ENCODE results near the gene ZMYND19. TPM values are rescaled to one million over a fixed set of nuclear protein-coding genes. Genes with fewer than 3 reads are reported as not detected.

ZMYND19 gene
- total RNA-seq, 2 experiments from 2014 or later: 45.9 to 46.5 TPM

DNA sequence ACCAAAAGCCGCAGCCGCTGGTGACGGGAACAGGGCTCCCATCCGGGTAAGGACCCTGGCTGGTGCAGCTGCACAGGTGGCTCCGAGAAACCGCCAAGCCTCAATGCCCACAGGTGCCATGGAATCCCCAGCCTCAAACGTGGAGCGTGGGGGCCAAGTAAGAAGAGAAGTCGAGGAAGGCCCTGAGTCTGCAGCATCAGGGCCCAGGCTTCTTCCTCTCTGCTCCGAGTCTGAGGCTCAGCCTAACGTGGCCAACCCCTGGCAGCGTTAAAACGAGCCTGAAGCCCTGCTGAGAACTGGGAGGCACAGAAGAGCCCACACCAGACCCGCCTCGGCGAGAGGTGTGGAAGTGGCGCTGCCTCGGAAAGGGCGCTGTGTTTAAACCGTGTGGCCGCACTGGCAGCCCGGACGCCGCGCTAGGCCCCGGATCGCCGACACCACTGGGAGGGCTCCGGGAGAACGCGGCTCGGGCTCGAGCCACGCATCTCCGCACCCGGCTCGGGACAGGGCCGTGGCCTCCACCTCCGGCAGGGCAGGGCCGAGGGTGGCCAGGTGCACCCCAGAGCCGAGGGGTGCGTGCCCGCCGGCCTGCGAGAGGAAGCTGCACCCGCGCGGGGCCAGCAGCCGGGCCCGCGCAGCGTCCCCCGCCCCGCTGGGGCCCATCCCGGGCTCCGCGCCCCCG lies 730 bp downstream of the ZMYND19 start:
- H3K4me3 Mint-ChIP-seq: peak overlapping the region; percentile 84
- H3K27me3 Mint-ChIP-seq: no peaks in the 10 kb centered on the region
- peaks cover 24% of the 10 kb centered on the region for H3K36me3 Mint-ChIP-seq (ENCODE audit: low read depth)
- ChIA-PET CTCF (interaction anchor here (1.3 to 2.6 kb wide), 4 partner anchors 9 to 32 kb away, joined by 3 to 20 read pairs (median 9); partner anchors contain the start of gene DPH7), POLR2A (interaction anchor here (0.9 to 5.0 kb wide), 2 partner anchors 10 to 37 kb away, joined by 3 to 33 read pairs; partner anchors contain the start of gene DPH7)
- TF ChIP-seq, protein P1, sequence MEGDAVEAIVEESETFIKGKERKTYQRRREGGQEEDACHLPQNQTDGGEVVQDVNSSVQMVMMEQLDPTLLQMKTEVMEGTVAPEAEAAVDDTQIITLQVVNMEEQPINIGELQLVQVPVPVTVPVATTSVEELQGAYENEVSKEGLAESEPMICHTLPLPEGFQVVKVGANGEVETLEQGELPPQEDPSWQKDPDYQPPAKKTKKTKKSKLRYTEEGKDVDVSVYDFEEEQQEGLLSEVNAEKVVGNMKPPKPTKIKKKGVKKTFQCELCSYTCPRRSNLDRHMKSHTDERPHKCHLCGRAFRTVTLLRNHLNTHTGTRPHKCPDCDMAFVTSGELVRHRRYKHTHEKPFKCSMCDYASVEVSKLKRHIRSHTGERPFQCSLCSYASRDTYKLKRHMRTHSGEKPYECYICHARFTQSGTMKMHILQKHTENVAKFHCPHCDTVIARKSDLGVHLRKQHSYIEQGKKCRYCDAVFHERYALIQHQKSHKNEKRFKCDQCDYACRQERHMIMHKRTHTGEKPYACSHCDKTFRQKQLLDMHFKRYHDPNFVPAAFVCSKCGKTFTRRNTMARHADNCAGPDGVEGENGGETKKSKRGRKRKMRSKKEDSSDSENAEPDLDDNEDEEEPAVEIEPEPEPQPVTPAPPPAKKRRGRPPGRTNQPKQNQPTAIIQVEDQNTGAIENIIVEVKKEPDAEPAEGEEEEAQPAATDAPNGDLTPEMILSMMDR (IDR thresholded peaks at IDR 0.05): no peak
- peaks cover 25% of the 10 kb centered on the region for H3K4me1 Mint-ChIP-seq (ENCODE audit: low read depth)
- intact Hi-C loops (cut with micrococcal nuclease): no loop called here
- peak; percentile 26 for DNase-seq
- ATAC-seq: peak; percentile 2
- no peak overlapping the region for H3K27ac Mint-ChIP-seq
- no peaks in the 10 kb centered on the region for H3K9me3 Mint-ChIP-seq

DNA sequence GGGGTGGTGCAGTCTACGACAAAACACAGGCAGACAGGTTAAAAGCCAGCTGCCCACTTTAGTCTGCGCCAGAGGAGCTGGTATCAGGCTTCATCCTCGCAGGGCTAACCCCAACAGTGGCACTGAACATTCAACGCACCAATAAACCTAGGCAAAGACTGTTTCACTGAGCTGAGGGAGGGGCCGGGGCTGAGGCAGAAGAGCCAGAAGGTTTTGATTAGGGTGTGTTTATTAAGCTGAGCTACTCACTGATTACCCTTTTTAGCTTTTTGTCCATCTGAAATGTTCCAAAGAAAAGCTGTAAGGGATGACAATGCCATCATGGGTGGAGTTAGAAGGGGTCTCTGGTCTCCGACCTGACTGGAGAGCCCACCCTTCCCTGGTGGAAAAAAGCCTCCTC lies 1.4 kb downstream of the ZMYND19 start:
- POLR2A ChIA-PET: interaction anchor here (0.9 to 5.0 kb wide), 5 partner anchors 9 to 38 kb away, joined by 3 to 33 read pairs (median 4); partner anchors contain the start of genes DPH7, EHMT1 and MRPL41
- intact Hi-C loops (cut with micrococcal nuclease): no loop called here
- no peak for ATAC-seq
- Mint-ChIP-seq H3K27ac (no peak overlapping the region), H3K4me3 (peak overlapping the region; percentile 84), H3K4me1 (ENCODE audit: low read depth) (peaks cover 26% of the 10 kb centered on the region), H3K36me3 (ENCODE audit: low read depth) (peaks cover 25% of the 10 kb centered on the region), H3K9me3 (no peaks in the 10 kb centered on the region), H3K27me3 (no peaks in the 10 kb centered on the region)
- no peak for DNase-seq
- CTCF ChIA-PET: interaction anchor here (1.3 to 2.6 kb wide), 3 partner anchors 10 to 31 kb away, joined by 3 to 20 read pairs (median 13); partner anchors contain the start of gene DPH7
- TF ChIP-seq, protein P1 (IDR thresholded peaks at IDR 0.05): no peak

DNA sequence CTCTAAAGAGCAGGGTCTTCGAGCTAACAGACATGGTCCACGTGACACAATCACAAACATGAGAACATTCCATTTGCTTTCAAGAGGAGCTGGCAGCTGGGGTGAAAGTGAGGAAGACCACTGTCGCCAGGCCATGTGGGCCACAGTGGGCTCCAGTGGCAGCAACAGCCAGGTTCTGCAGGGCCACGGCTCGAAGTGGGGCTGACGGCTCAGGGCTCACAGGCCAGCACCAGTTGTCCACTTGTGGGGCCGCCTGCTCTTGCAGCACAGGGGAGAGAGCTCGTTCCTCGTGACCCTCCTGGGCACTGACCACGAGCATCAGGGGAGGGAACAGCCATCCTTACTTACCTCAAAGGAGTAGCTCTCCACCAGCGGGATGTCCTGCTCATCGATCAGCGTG lies 2.0 kb downstream of the ZMYND19 start:
- DNase-seq: no peak
- H3K4me3 Mint-ChIP-seq: peak overlapping the region; percentile 84
- ATAC-seq: no peak
- no peak overlapping the region for H3K27ac Mint-ChIP-seq
- H3K4me1 Mint-ChIP-seq (ENCODE audit: low read depth): peaks cover 26% of the 10 kb centered on the region
- intact Hi-C loops (cut with micrococcal nuclease): no loop called here
- no peaks in the 10 kb centered on the region for H3K27me3 Mint-ChIP-seq
- H3K9me3 Mint-ChIP-seq: no peaks in the 10 kb centered on the region
- peaks cover 25% of the 10 kb centered on the region for H3K36me3 Mint-ChIP-seq (ENCODE audit: low read depth)
- TF ChIP-seq, protein P1 (IDR thresholded peaks at IDR 0.05): no peak
- ChIA-PET CTCF (interaction anchor here (1.3 to 2.6 kb wide), 4 partner anchors 9 to 36 kb away, joined by 3 to 20 read pairs (median 8); partner anchors contain the start of gene DPH7), POLR2A (interaction anchor here (0.9 to 5.0 kb wide), 5 partner anchors 9 to 39 kb away, joined by 3 to 33 read pairs (median 4); partner anchors contain the start of genes DPH7, EHMT1 and MRPL41)

DNA sequence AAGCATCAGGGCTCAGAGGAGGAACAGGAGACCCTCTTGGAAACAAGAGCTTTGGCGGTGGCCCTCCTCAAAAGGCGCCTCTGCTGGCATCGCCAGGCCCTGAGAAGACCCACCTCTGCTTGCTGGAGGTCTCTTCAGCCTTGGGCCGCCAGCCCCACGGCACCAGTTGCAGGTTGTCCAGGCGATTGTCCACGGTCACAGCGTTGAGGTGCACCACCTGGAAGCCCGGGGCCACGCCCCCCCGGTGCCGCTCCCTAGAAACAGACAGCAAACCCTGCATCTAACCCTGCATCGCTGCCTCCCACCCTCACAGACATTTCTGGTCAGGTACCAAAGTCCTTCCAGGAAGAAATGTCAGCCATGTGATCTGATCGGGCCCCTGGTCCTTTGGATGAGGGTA lies 3.5 kb downstream of the ZMYND19 start:
- ChIA-PET POLR2A (interaction anchor here (0.7 to 5.0 kb wide), 2 partner anchors 7 to 12 kb away, joined by 4 to 33 read pairs; partner anchors contain the start of gene DPH7), CTCF (interaction anchor here (1.4 to 2.6 kb wide), 3 partner anchors 7 to 35 kb away, joined by 4 to 20 read pairs (median 13); partner anchors contain the start of gene DPH7)
- H3K4me3 Mint-ChIP-seq: no peak overlapping the region
- DNase-seq: no peak
- peaks cover 28% of the 10 kb centered on the region for H3K36me3 Mint-ChIP-seq (ENCODE audit: low read depth)
- TF ChIP-seq, protein P1 (IDR thresholded peaks at IDR 0.05): no peak
- intact Hi-C loops (cut with micrococcal nuclease): no loop called here
- peaks cover 23% of the 10 kb centered on the region for H3K4me1 Mint-ChIP-seq (ENCODE audit: low read depth)
- no peak overlapping the region for H3K27ac Mint-ChIP-seq
- H3K9me3 Mint-ChIP-seq: no peaks in the 10 kb centered on the region
- no peak for ATAC-seq
- no peaks in the 10 kb centered on the region for H3K27me3 Mint-ChIP-seq

DNA sequence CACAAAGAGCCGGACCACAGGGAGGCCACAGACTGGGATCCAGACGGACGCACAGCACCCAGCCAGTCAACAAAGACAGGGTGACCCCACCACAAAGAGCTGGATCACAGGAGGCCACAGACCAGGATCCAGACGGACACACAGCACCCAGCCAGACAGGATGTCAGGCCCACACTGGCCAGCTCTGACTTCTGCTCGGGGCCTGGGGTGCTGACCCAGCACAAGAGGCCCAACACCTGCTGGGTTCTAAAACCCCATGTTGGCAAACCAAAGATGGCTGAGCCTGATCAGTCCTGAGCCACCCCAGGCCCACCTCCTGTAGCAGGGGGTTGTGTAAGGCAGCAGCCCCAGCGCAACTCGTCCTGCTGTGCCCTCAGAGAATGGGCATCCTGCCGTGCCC lies 6.4 kb downstream of the ZMYND19 start:
- ATAC-seq (no peak), DNase-seq (no peak)
- Mint-ChIP-seq H3K9me3 (no peaks in the 10 kb centered on the region), H3K27ac (no peak overlapping the region), H3K4me3 (no peak overlapping the region), H3K36me3 (ENCODE audit: low read depth) (peaks cover 27% of the 10 kb centered on the region), H3K27me3 (no peaks in the 10 kb centered on the region), H3K4me1 (ENCODE audit: low read depth) (peaks cover 21% of the 10 kb centered on the region)
- TF ChIP-seq, protein P1 (IDR thresholded peaks at IDR 0.05): no peak
- intact Hi-C loops (cut with micrococcal nuclease): no loop called here
- ChIA-PET POLR2A (no interaction called here), CTCF (no interaction called here)

Data from activated CD8-positive, alpha-beta T cell treated with anti-CD3 and anti-CD28 coated beads for 36 hours (primary cell).